DMS153 treated with DMSO at 0.1 percent for 48 hours (cell line): Measurements from ENCODE around the gene PAF1.

Source experiments
- DNase-seq: peaks from one replicate; lab custom pipeline; 2025; ENCODE audit not compliant: unreplicated experiment; lab: John Stamatoyannopoulos, UW

PAF1 gene

GRCh38 chr19:39406656-39407409 is 15.9 kb upstream of the PAF1 start, which contains the start of gene ZFP36:
ZFP36 (plus strand) TSS chr19:39406847; CDS start chr19:39406905, 58 bp downstream.
- DNase-seq = peak; percentile 63

- no peak for DNase-seq
Observed at GRCh38 chr19:39405958-39406655, 15.2 kb upstream of the PAF1 start.

- DNase-seq = no peak
Observed at GRCh38 chr19:39405261-39405957, 14.5 kb upstream of the PAF1 start.

- peak; percentile 52 for DNase-seq
Observed at GRCh38 chr19:39403331-39404312, 12.7 kb upstream of the PAF1 start.

GRCh38 chr19:39402346-39403300 is 11.7 kb upstream of the PAF1 start:
- DNase-seq = peak; percentile 72

- no peak for DNase-seq
Observed at GRCh38 chr19:39401549-39402345, 10.8 kb upstream of the PAF1 start.

- no peak for DNase-seq
Observed at GRCh38 chr19:39401070-39401548, 10.2 kb upstream of the PAF1 start.

- DNase-seq = no peak
Observed at GRCh38 chr19:39400061-39400460, 9.2 kb upstream of the PAF1 start.

- DNase-seq = no peak
Observed at GRCh38 chr19:39399668-39400050, 8.8 kb upstream of the PAF1 start.

- DNase-seq = no peak
Observed at GRCh38 chr19:39398297-39398864, 7.5 kb upstream of the PAF1 start.

GRCh38 chr19:39397360-39398296 is 6.7 kb upstream of the PAF1 start:
- peak; percentile 78 for DNase-seq

GRCh38 chr19:39390451-39390750 is 505 bp downstream of the PAF1 start:
- peak; percentile 30 for DNase-seq

GRCh38 chr19:39389631-39390414 is 1.1 kb downstream of the PAF1 start:
- no peak for DNase-seq

GRCh38 chr19:39388657-39389056 is 2.2 kb downstream of the PAF1 start:
- no peak for DNase-seq

- DNase-seq = no peak
Observed at GRCh38 chr19:39386557-39386956, 4.3 kb downstream of the PAF1 start.

- DNase-seq = no peak
Observed at GRCh38 chr19:39385629-39386411, 5.1 kb downstream of the PAF1 start.
